H1 (cell line): ENCODE measurements around the gene MOK. TPM values are rescaled to one million over a fixed set of nuclear protein-coding genes. Genes with fewer than 3 reads are reported as not detected.

Experiments
- CTCF ChIA-PET: fragments of 300-600 bp; sonication (Branson Sonifier 250); formaldehyde crosslinking; loops from one replicate; lab custom pipeline; 2021; ENCODE audit not compliant: partially characterized antibody; lab: Charles Lee
- POLR2A ChIA-PET: fragments of 300-600 bp; sonication (Branson Sonifier 250); formaldehyde crosslinking; loops from one replicate; lab custom pipeline; 2021; ENCODE audit warnings: inconsistent platforms; ENCODE audit not compliant: partially characterized antibody; lab: Charles Lee
- DNase-seq, 2 experiments: peaks; one replicate each; pipeline versions ENCODE4 v3.0.0 to v3.0.0-alpha.2; 2010 to 2022; ENCODE audit warnings: low spot score in 2 of 2, low read depth in 1 of 2, mixed read lengths in 1 of 2
- FAIRE-seq: peaks from 2 replicates; lab custom pipeline; 2011; peaks lifted over from hg19 to GRCh38; lab: Jason Lieb, UNC
- H2AFZ ChIP-seq: 2 replicates; pipeline ENCODE4 v1.8.1; 2012; ENCODE audit warnings: low read length, inconsistent platforms
- H2AK5ac ChIP-seq: 2 replicates; pipeline ENCODE4 v1.6.1; 2013; ENCODE audit warnings: low read depth, low read length
- H2BK120ac ChIP-seq: replicated peaks from 2 replicates; pipeline ENCODE3; 2013; ENCODE audit warnings: low read depth, low read length, inconsistent platforms
- H2BK12ac ChIP-seq: 2 replicates; pipeline ENCODE4 v1.6.1; 2013; ENCODE audit warnings: low read depth, low read length
- H2BK15ac ChIP-seq: 2 replicates; pipeline ENCODE4 v1.6.1; 2013; ENCODE audit warnings: low read length
- H2BK20ac ChIP-seq: 2 replicates; pipeline ENCODE4 v1.6.1; 2013; ENCODE audit warnings: low read length
- H2BK5ac ChIP-seq: 2 replicates; pipeline ENCODE4 v1.6.1; 2013; ENCODE audit warnings: low read depth, low read length
- H3K14ac ChIP-seq: 2 replicates; pipeline ENCODE4 v1.6.1; 2013; ENCODE audit warnings: inconsistent platforms; ENCODE audit not compliant: insufficient read length
- H3K18ac ChIP-seq: 2 replicates; pipeline ENCODE4 v1.6.1; 2013; ENCODE audit warnings: low read length; ENCODE audit errors: extremely low read depth
- H3K23ac ChIP-seq: 2 replicates; pipeline ENCODE4 v1.6.1; 2013; ENCODE audit warnings: inconsistent platforms; ENCODE audit not compliant: insufficient read length
- H3K23me2 ChIP-seq: 2 replicates; pipeline ENCODE4 v1.6.1; 2013; ENCODE audit warnings: low read depth, low read length
- H3K27ac ChIP-seq: 2 replicates; pipeline ENCODE4 v1.6.1; 2011; ENCODE audit warnings: low read depth, low read length, inconsistent platforms
- H3K27me3 ChIP-seq, 4 experiments: replicated peaks in 1 of 4; 1 replicate in 1 of 4; 2 replicates in 3 of 4; pipeline versions ENCODE4 v1.6.1 to v1.8.1; 2011 to 2013; ENCODE audit warnings: low read length in 3 of 4, mild to moderate bottlenecking in 3 of 4, inconsistent platforms in 2 of 4, mixed read lengths in 2 of 4, moderate library complexity in 1 of 4; ENCODE audit not compliant: control insufficient read depth in 3 of 4, insufficient read depth in 3 of 4; ENCODE audit errors: extremely low read depth in 1 of 4
- H3K36me3 ChIP-seq, 4 experiments: 2 replicates each; pipeline versions ENCODE4 v1.6.1 to v1.8.1; 2011 to 2013; ENCODE audit warnings: mild to moderate bottlenecking in 4 of 4, low read length in 3 of 4, moderate library complexity in 2 of 4, control low read depth in 1 of 4, inconsistent platforms in 1 of 4; ENCODE audit not compliant: insufficient read depth in 4 of 4, control insufficient read depth in 2 of 4
- H3K4ac ChIP-seq: replicated peaks from 2 replicates; pipeline ENCODE3; 2013; ENCODE audit warnings: low read length, low read depth, mixed read lengths, inconsistent platforms; ENCODE audit not compliant: insufficient read length
- H3K4me1 ChIP-seq, 4 experiments: replicated peaks in 1 of 4; 1 replicate in 1 of 4; 2 replicates in 3 of 4; pipeline versions ENCODE4 v1.6.1 to v1.8.1; 2011 to 2013; ENCODE audit warnings: low read length in 3 of 4, inconsistent platforms in 2 of 4, mixed read lengths in 1 of 4; ENCODE audit not compliant: insufficient read depth in 4 of 4, control insufficient read depth in 3 of 4
- H3K4me2 ChIP-seq, 2 experiments: 2 replicates each; pipeline versions ENCODE4 v1.6.1 to v1.8.1; 2011 to 2013; ENCODE audit warnings: low read depth in 2 of 2, low read length in 2 of 2, control low read depth in 1 of 2, inconsistent platforms in 1 of 2, mild to moderate bottlenecking in 1 of 2; ENCODE audit not compliant: insufficient read depth in 1 of 2
- H3K4me3 ChIP-seq, 4 experiments: fragments of 200-600, 300-600 bp in 1 of 4; sonication (generic), shearing (Covaris generic), sonication (Bioruptor Twin) in 1 of 4; 2 replicates each; pipeline versions ENCODE4 v1.5.1 to v1.8.1; 2011 to 2016; ENCODE audit warnings: low read length in 4 of 4, low read depth in 3 of 4, control low read depth in 2 of 4, inconsistent platforms in 2 of 4, mild to moderate bottlenecking in 2 of 4, mixed read lengths in 1 of 4, moderate library complexity in 1 of 4; ENCODE audit not compliant: insufficient read depth in 2 of 4; ENCODE audit errors: extremely low read depth in 1 of 4
- H3K56ac ChIP-seq: replicated peaks from 2 replicates; pipeline ENCODE3; 2013; ENCODE audit warnings: low read depth, mild to moderate bottlenecking, mixed read lengths, low read length, inconsistent platforms; ENCODE audit not compliant: insufficient read length
- H3K79me1 ChIP-seq: 2 replicates; pipeline ENCODE4 v1.6.1; 2013; ENCODE audit warnings: low read depth, low read length, control low read depth
- H3K79me2 ChIP-seq, 2 experiments: 2 replicates each; pipeline versions ENCODE4 v1.6.1 to v1.8.1; 2012 to 2013; ENCODE audit warnings: low read length in 2 of 2, mild to moderate bottlenecking in 2 of 2, inconsistent platforms in 1 of 2; ENCODE audit not compliant: insufficient read depth in 2 of 2, control insufficient read depth in 1 of 2
- H3K9ac ChIP-seq, 4 experiments: replicated peaks in 1 of 4; 1 replicate in 1 of 4; 2 replicates in 3 of 4; pipeline versions ENCODE4 v1.6.1 to v1.8.1; 2011 to 2013; ENCODE audit warnings: low read depth in 3 of 4, low read length in 3 of 4, control low read depth in 2 of 4, mild to moderate bottlenecking in 2 of 4, moderate library complexity in 2 of 4, inconsistent platforms in 1 of 4; ENCODE audit errors: extremely low read depth in 1 of 4
- H3K9me3 ChIP-seq, 2 experiments: 2 replicates each; pipeline versions ENCODE4 v1.6.1 to v1.8.1; 2012 to 2013; ENCODE audit warnings: mild to moderate bottlenecking in 2 of 2, moderate library complexity in 2 of 2, control low read depth in 1 of 2, inconsistent platforms in 1 of 2, low read depth in 1 of 2, low read length in 1 of 2, mixed read lengths in 1 of 2; ENCODE audit not compliant: insufficient read depth in 2 of 2
- H4K20me1 ChIP-seq, 2 experiments: replicated peaks in 1 of 2; 2 replicates each; pipeline versions ENCODE3 to v1.8.1; 2011 to 2013; ENCODE audit warnings: inconsistent platforms in 2 of 2, low read length in 2 of 2, mild to moderate bottlenecking in 1 of 2; ENCODE audit not compliant: insufficient read depth in 2 of 2, control insufficient read depth in 1 of 2
- H4K5ac ChIP-seq: 2 replicates; pipeline ENCODE4 v1.6.1; 2013; ENCODE audit warnings: low read length, low read depth, mixed read lengths, inconsistent platforms; ENCODE audit not compliant: insufficient read length
- H4K8ac ChIP-seq: 2 replicates; pipeline ENCODE4 v1.8.0; 2013; ENCODE audit warnings: mild to moderate bottlenecking, moderate library complexity, low read length, inconsistent platforms; ENCODE audit not compliant: insufficient read depth; ENCODE audit errors: extremely low read depth
- H4K91ac ChIP-seq: replicated peaks from 2 replicates; pipeline ENCODE3; 2013; ENCODE audit warnings: low read length, mixed read lengths, inconsistent platforms; ENCODE audit not compliant: insufficient read length
- KDM1A ChIP-seq: fragments of 200-600, 300-600 bp; sonication (generic); IDR thresholded peaks from 2 replicates; pipeline ENCODE4 v1.7.1; 2016; ENCODE audit warnings: mild to moderate bottlenecking, low read length, borderline replicate concordance
- SIRT6 ChIP-seq: IDR thresholded peaks from one replicate; pipeline ENCODE4 v1.7.1; 2012; ENCODE audit warnings: low read length, inconsistent platforms
- TCF12 ChIP-seq: IDR thresholded peaks from 2 replicates; pipeline ENCODE4 v1.6.1; 2011; ENCODE audit warnings: low read depth, mild to moderate bottlenecking, low read length
- WGBS, 2 experiments: shearing (Covaris generic) in 1 of 2; methylation state at CpG; one replicate each; pipeline versions ENCODE4 v1.1.6 to v1.1.7; 2013 to 2015; ENCODE audit warnings: low lambda C conversion rate in 2 of 2, mixed read lengths in 2 of 2, inconsistent platforms in 1 of 2, low coverage in 1 of 2, missing lambda C conversion rate in 1 of 2; ENCODE audit not compliant: insufficient replicate concordance in 2 of 2, insufficient coverage in 1 of 2, insufficient read length in 1 of 2; ENCODE audit errors: extremely low coverage in 1 of 2, missing lambda C conversion rate in 1 of 2; 5-methylcytosine and 5-hydroxymethylcytosine counted together
- polyA plus RNA-seq, 7 experiments: library from polyadenylated mRNA; depleted of rRNA in 3 of 7; stranded (reverse) in 5 of 7; unstranded in 2 of 7; fragments of >200 nt in 5 of 7; fragments of 200-250 nt in 2 of 7; gene quantifications; 1 replicate in 5 of 7; 2 replicates in 1 of 7; 4 replicates in 1 of 7; pipeline versions ENCODE4 v1.2.1 to v1.2.3, GENCODE V29; 2011 to 2013; ENCODE audit warnings: missing spikeins in 2 of 7, mixed read lengths in 2 of 7
- total RNA-seq: library from RNA; stranded (reverse); fragmentation: NEBNext Ultra II Directional; extraction: Animal tissue kit (Norgen Biotek cat#: 25700); gene quantifications from 2 replicates; pipeline ENCODE4 v1.2.1, GENCODE V29; 2021

The MOK gene
- total and polyA plus RNA-seq, 2 of the 8 experiments (the other 6 are each of a cell fraction or from before 2014, with no cell fraction given) = 2.1 to 2.5 TPM

DNA sequence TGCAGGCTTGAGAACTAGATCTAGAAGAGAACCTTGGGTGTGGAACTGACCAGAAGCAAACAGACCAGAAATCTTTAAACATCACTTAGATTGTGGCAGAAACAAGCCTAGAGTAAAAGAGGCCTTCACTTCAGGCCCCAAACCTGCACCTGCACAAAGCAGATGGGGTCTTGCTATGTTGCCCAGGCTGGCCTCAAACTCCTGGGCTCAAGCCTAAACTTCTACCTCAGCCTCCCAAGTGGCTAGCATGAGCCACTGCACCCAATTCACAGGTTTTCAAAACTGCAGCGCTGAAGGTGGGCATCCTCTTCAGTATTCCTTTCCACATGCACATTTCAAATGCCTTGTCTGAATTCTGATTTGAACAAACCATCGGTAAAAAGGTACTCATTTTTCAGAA is 19.9 kb downstream of the MOK start:
- H3K56ac ChIP-seq = no peak overlapping the region
- no peak for DNase-seq
- no peak overlapping the region for H3K4me3 ChIP-seq
- ChIA-PET CTCF (interaction anchor here (1.1 to 2.0 kb wide), 2 partner anchors 10 to 20 kb away, joined by 4 to 8 read pairs; no protein-coding TSS in a partner anchor), POLR2A (interaction anchor here (1.1 kb wide), 1 partner anchor 12 kb away, joined by 3 read pairs; no protein-coding TSS in a partner anchor)
- H3K79me1 ChIP-seq = no peaks in the 10 kb centered on the region
- H3K4ac ChIP-seq = no peak overlapping the region
- H3K23ac ChIP-seq = no peak overlapping the region
- no peaks in the 10 kb centered on the region for H3K27me3 ChIP-seq
- H2BK20ac ChIP-seq = no peak overlapping the region
- H3K18ac ChIP-seq = no peak overlapping the region
- H2BK15ac ChIP-seq = no peak overlapping the region
- no peak for FAIRE-seq
- H2BK12ac ChIP-seq = no peak overlapping the region
- H4K91ac ChIP-seq = no peak overlapping the region
- H3K9me3 ChIP-seq = 0 out of 4 replicates have a peak, but pooled peaks cover 0 to 2% of the 10 kb centered on the region in 2 experiments
- 95% methylated on average over 2 of the region's 2 CpGs; no CpG with 5 or more reads in 1 of the 2 experiments for WGBS, 2 experiments
- no peak overlapping the region for H3K27ac ChIP-seq
- no peak overlapping the region for H4K5ac ChIP-seq
- no peak overlapping the region for H2AFZ ChIP-seq
- no peaks in the 10 kb centered on the region for H3K23me2 ChIP-seq
- no peak overlapping the region for H2BK120ac ChIP-seq
- no peaks in the 10 kb centered on the region for H3K36me3 ChIP-seq
- H3K79me2 ChIP-seq = no peaks in the 10 kb centered on the region
- no peaks in the 10 kb centered on the region for H3K4me1 ChIP-seq
- no peak overlapping the region for H3K14ac ChIP-seq
- no peak overlapping the region for H4K8ac ChIP-seq
- no peak overlapping the region for H2AK5ac ChIP-seq
- TF ChIP-seq TCF12 (no peak), SIRT6 (no peak), KDM1A (peak; percentile 21; the same call in 1 of the 2 replicates)
- H4K20me1 ChIP-seq = no peaks in the 10 kb centered on the region
- no peak overlapping the region for H3K4me2 ChIP-seq
- no peak overlapping the region for H2BK5ac ChIP-seq
- no peak overlapping the region for H3K9ac ChIP-seq
